ENCODE measurements around the gene P2RX3. TPM values are rescaled to one million over a fixed set of nuclear protein-coding genes. Genes with fewer than 3 reads are reported as not detected.

Gene P2RX3
- total and polyA plus RNA-seq, 2 of the 8 experiments (the other 6 are each of a cell fraction or from before 2014, with no cell fraction given), result 0.45 to 0.47 TPM

DNA sequence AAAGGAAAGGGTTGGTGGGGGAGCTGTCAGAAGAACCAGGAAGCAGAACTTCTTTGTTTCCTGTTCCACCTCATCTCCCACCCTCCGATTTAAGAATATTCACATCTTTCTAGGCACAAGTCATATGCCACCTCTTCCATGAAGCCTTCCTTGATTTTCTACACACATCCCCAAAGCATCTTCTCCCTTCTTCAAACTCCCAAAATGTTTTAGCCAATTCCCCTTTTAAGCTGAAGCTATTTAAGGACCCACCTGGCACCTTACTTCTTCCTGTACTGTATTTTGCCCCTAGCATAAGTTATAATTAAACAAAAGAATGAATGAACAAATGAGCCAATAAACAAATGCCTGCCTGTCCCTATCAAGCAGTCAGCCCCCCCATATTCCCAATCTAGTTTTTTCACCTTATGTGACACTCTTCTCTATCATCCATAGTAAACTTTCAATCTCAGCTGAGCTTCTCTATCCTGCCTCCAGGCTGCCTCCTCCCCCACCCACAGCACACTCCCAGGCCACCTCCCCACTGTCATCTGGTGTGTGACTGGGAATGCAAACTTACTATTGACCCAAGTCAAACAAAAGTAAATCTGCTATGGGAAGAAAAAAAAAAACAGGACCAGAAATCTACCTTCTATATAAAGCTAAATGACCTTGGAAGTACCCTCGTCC lies 17.3 kb upstream of the P2RX3 start:
- H2AFZ ChIP-seq (ENCODE audit: low read length), result no peak overlapping the region
- DNase-seq (ENCODE audit: low read depth in 1 of 2, low spot score in 2 of 2), result no peak
- no peak overlapping the region for H3K9ac ChIP-seq (replicated peaks in 1 of 4; ENCODE audit: extremely low read depth in 1 of 4, low read depth in 3 of 4, low read length in 3 of 4)
- no peak overlapping the region for H3K4me3 ChIP-seq (ENCODE audit: extremely low read depth in 1 of 4, insufficient read depth in 2 of 4, low read depth in 3 of 4, low read length in 4 of 4)
- ChIA-PET POLR2A (ENCODE audit: partially characterized antibody) (interaction anchor here (0.9 to 45.7 kb wide), 3 partner anchors 4 to 44 kb away, joined by 3 to 1279 read pairs (median 1279); partner anchors contain the start of genes P2RX3, SSRP1 and TNKS1BP1), CTCF (ENCODE audit: partially characterized antibody) (interaction anchor here (0.6 to 2.6 kb wide), 7 partner anchors 9 to 289 kb away, joined by 3 to 15 read pairs (median 4); no protein-coding TSS in a partner anchor)
- H3K18ac ChIP-seq (ENCODE audit: extremely low read depth, low read length), result no peak overlapping the region
- no peaks in the 10 kb centered on the region for H3K27me3 ChIP-seq (replicated peaks in 1 of 4; ENCODE audit: control insufficient read depth in 3 of 4, extremely low read depth in 1 of 4, insufficient read depth in 3 of 4, low read length in 3 of 4)
- H3K36me3 ChIP-seq (ENCODE audit: control insufficient read depth in 2 of 4, insufficient read depth in 4 of 4, low read length in 3 of 4), result peaks cover 17 to 52% (median 36%) of the 10 kb centered on the region in 4 experiments
- no peak overlapping the region for H2AK5ac ChIP-seq (ENCODE audit: low read depth, low read length)
- no peak overlapping the region for H3K14ac ChIP-seq (ENCODE audit: insufficient read length)
- H3K4ac ChIP-seq (replicated peaks; ENCODE audit: insufficient read length, low read depth, low read length), result no peak overlapping the region
- no peak overlapping the region for H2BK120ac ChIP-seq (replicated peaks; ENCODE audit: low read depth, low read length)
- H3K4me1 ChIP-seq (replicated peaks in 1 of 4; ENCODE audit: control insufficient read depth in 3 of 4, insufficient read depth in 4 of 4, low read length in 3 of 4), result peaks cover 5 to 28% (median 21%) of the 10 kb centered on the region in 4 experiments
- no peak overlapping the region for H3K4me2 ChIP-seq (ENCODE audit: insufficient read depth in 1 of 2, low read depth in 2 of 2, low read length in 2 of 2)
- H3K56ac ChIP-seq (replicated peaks; ENCODE audit: insufficient read length, low read depth, low read length), result no peak overlapping the region
- H3K79me1 ChIP-seq (ENCODE audit: low read depth, low read length), result peaks cover 21% of the 10 kb centered on the region
- H3K9me3 ChIP-seq (ENCODE audit: insufficient read depth in 2 of 2, low read depth in 1 of 2, low read length in 1 of 2), result no peaks in the 10 kb centered on the region
- no peak overlapping the region for H2BK15ac ChIP-seq (ENCODE audit: low read length)
- no peak overlapping the region for H3K27ac ChIP-seq (ENCODE audit: low read depth, low read length)
- WGBS, 2 experiments (ENCODE audit: extremely low coverage in 1 of 2, insufficient coverage in 1 of 2, insufficient read length in 1 of 2, insufficient replicate concordance in 2 of 2, low coverage in 1 of 2, low lambda C conversion rate in 2 of 2, missing lambda C conversion rate in 1 of 2), result 89% methylated on average over 2 of the region's 2 CpGs; no CpG with 5 or more reads in 1 of the 2 experiments
- peaks cover 8 to 45% of the 10 kb centered on the region in 2 experiments for H3K79me2 ChIP-seq (ENCODE audit: control insufficient read depth in 1 of 2, insufficient read depth in 2 of 2, low read length in 2 of 2)
- FAIRE-seq, result no peak
- no peak overlapping the region for H3K23ac ChIP-seq (ENCODE audit: insufficient read length)
- H4K5ac ChIP-seq (ENCODE audit: insufficient read length, low read depth, low read length), result no peak overlapping the region
- H3K23me2 ChIP-seq (ENCODE audit: low read depth, low read length), result peaks cover 17% of the 10 kb centered on the region
- no peak overlapping the region for H4K8ac ChIP-seq (ENCODE audit: extremely low read depth, insufficient read depth, low read length)
- no peak for TF ChIP-seq TBP (IDR thresholded peaks at IDR 0.05; ENCODE audit: low read depth, low read length)
- no peak for TF ChIP-seq MAFK (IDR thresholded peaks at IDR 0.05; ENCODE audit: low read depth, low read length)
- H2BK20ac ChIP-seq (ENCODE audit: low read length), result no peak overlapping the region
- no peak overlapping the region for H2BK12ac ChIP-seq (ENCODE audit: low read depth, low read length)
- no peak overlapping the region for H4K91ac ChIP-seq (replicated peaks; ENCODE audit: insufficient read length, low read length)
- H4K20me1 ChIP-seq (replicated peaks in 1 of 2; ENCODE audit: control insufficient read depth in 1 of 2, insufficient read depth in 2 of 2, low read length in 2 of 2), result peaks cover 3 to 14% of the 10 kb centered on the region in 2 experiments
- no peak overlapping the region for H2BK5ac ChIP-seq (ENCODE audit: low read depth, low read length)

Measured in H1 (cell line).